Activated gamma-delta T cell treated with anti-CD3 and anti-CD28 coated beads, Interleukin-2, amount 50 U/mL, for 16 hours (primary cell): ENCODE measurements around the gene SGTA.
"Not testable (repeated sequence)": the region's sequence is repeated elsewhere in the genome, so short reads cannot be mapped to it uniquely, and the experiment has no call there.

Source experiments
- DNase-seq: peaks from one replicate; pipeline ENCODE4 v3.0.0-alpha.2; 2020; ENCODE audit warnings: low read depth

The SGTA gene

DNA sequence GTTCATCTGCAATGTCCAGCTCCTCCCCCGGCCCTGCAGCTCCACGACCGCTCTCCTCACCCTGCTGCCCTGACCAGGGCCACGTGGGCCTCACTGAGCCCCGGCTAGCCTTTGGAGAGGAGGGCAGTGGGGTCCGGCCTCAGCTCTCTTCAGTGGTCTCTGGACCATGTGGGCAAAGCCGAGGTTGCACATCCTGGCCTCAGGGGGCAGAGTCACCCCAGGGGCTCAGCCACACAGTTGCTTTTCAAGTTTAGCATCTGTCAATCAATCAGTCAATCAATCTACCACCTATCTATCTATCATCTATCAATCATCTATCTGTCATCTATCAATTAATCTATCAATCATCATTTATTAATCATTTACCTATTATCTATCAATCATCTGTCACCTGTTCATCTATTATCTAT lies 58.9 kb downstream of the SGTA start:
- DNase-seq, result no peak

DNA sequence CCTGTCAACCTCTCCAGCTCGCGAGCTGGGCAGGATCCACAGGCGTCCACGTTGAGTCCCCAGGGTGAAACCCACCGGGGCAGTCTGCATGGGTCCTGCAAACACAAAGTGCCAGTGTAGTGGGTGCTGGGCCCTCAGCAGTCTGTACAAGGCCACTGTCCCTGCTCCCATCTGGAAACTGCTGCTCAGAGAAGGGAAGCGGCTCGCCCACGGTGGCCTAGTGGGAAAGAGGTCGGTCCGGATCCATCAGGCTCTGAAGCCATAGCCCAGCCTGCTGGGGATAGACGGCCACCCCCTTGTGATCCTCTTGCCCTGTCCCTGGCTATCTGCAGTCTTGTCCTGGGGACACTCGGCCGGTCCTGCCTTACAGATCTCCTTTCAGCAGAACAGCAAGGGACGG lies 59.3 kb downstream of the SGTA start:
- no peak for DNase-seq

DNA sequence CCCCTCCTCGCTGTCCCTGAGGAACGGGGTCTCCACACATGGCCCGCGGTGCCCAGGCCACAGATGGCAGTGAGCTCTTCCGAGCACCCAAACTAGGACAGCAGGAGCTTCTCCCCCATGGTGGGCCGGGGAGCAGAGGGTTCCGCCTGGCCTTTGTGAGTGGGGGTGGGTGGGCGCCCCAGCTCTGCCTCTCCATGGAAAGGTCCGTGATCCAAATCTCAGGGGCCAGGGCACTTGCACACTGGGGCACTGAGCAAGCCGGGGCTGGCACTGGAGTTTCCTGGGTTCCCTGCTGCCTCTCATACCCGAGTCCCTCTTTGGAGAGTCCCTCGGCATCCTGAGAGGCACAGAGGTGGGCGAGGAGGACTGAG lies 59.7 kb downstream of the SGTA start:
- DNase-seq, result no peak

DNA sequence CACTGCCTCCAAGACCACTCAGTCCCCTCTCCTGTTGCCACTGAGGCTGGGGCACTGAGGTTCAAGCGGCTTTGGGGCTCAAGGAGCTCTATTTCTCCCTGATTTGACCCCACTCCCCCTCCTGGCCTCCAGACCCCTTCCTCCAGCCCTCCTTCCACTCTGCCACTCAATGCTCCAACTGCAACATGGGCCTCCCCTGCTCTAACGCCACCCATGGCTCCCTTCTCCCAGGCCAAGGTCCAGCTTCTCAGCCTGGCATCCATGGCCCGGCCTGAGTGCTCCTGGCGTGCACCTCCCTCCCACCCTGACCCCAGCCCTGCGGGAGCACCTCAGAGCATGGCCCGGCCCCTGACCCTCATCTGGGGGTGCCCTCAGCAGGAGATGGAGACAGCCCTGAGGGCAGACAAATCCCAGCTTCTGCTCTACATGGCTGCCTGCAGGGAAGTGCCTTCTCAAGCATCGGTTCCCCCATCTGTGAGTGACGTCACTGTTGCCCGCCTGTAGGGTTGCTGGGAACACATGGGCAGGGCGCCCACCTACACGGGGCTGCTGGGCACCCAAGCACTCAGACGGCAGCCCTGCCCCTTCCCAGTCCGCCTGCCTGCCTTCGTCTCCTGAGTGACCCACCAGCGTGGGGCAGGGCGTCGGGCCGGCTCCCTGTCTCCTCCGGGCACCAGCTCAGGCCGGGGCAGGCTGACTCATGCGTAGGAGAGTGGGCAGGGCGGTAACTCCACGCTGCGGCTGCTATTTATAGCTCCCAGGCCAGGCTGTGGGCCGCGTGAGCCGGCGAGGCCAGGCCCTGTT lies 60.3 kb downstream of the SGTA start:
- DNase-seq, result no peak

DNA sequence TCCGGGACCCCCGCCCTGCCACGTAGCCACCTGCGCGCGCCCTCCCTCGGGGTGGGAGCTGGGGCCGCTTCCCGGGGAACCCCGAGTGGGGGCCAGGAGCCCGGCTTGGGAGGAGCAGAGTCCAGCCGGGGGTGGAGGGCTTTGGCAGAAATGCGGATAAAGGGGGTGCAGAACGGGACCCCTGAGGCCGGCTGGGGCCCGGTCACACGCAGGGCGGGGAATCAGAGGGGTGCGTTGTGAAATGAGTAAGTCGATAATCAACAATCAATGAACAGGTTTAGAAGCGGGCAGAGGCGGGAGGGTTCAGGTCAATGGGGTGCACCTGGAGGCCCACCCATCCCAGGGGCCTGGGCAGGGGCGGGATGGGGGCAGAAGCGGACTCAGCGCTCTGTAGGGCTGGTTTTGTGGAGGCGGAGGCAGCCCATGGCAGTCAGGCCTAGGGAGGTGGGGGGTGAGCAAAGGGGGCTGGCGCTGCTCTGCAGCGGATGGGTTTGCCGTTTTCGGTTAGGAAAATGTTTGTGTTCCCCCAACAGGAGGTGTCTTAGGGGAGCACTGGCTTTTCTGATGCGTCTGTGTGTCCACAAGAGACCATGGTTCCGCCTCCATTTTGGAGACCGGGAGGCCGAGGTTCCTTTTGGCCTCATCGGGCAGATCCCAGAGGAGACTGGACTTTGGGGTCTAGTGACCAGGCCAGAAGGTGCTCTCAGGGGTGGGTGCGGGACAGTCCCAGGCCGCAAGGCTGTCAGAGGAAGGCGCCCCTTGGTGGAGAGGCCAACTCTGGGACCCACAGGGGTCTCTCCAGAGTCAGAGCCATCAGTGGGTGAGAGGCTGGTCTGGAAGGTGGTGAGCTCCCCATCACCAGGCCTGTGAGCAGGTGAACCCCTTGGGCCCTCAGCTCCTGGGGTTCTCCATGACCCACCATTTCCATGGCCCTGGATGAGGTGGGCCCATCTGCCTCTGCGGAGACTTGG lies 61.2 kb downstream of the SGTA start:
- no peak for DNase-seq

DNA sequence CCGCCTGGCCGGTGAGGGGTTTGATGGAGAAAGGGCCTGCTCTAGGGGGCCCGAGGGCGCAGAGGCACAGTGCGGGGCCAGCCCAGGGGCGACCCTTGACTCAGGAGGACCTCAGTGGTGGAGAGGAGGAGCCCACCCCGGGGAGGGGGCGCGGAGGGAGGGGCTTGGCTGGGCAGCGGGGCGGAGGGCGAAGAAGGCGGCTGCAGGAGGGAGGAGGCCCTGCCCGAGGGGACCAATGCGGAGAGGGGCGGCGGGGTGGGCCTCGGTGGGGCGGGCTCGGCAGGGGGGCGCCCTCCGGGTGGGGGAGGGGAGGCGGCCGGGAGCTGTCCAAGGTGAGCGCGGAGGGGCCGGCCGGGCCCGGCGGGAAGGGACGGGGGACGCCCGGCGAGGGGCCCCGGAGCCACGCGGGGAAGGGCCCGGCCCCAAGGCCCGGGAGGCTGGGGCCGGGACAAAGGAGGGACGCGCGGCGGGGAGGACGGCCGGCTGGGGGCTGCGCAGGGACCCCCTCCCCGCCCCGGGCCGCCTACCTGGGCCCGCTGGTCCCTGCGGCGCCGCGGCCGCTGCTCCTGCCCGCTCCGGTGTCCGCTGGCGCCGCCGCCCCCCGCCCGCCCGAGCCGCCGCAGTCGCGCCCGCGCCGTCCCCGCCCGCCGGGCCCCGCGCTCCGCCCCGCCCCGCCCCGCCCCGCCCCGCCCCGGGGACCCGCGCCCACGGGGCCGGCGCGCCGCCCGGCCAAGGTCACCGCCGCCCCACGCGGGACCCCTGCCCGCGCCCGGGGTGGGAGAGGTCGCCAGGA lies 62.1 kb downstream of the SGTA start, which contains the start of gene DIRAS1:
Gene DIRAS1 (minus strand): TSS at position 596 of the 793 bp plus-strand sequence. CDS start 3,566 bp downstream, outside the sequence.
- DNase-seq, result no peak

DNA sequence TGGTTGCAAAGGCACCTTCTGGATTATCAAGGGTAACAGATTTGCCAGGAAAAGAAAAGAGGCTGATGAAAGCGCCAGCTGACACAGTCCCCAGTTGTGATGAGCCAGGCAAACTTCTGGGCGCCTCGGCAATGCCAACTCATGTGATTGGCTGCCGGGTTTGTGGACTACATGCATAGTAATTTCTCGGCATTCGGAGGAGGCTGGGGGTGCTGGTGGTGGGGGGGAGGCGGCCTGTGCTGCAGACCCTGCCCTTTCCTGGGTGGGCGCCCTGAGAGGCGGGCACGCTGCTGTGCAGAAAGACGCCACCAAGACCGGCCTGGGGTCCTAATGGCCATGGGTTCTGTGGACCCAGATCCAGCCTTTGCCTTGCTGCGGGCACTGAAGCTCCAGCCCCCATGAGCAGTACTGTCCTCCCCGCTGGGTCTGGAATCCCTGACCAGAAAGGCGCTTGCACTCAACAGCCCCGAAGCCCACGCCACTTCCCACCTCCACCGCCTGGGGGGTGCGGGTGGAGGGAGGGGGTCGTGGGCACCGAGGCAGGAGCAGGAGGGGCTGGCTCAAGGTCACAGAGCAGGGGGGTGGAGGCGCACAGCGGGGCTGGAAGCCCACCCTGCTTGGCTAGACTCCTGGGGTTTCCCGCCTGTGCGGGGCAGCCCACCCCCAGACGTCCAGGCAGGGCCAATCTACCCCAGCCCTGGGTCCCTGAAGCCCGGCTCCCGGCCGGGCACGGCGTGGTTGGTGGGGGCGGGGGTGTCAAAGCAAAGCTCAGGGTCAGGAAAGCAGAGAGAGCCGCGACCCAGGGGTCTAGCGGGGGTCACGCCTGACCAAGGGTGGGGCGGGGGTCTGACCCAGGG lies 62.9 kb downstream of the SGTA start:
- DNase-seq, result no peak

DNA sequence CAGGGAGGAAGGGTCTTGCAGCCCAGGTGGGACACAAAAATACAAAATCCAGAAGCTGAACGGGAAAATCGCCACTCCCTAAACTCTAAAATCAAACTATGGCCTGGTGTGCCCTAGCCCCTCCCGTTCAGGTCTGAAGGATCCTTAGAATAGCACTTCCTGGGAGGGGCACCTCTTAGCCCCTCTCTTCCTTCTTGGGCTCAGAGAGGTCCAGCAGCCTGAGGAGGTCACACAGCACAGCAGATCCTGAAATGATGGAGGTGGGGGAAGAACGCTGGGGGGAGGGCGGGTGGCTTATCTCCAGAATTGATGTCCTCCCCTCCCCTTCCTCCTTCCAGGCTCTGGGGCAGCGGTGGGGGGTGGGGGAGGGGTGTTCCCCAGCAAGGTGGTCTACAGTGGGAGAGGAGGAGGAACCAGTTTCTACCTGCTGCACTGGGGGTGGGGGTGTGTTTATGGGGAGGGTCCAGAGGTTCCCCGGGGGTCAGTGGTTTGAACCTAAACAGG lies 63.8 kb downstream of the SGTA start:
- no peak for DNase-seq

DNA sequence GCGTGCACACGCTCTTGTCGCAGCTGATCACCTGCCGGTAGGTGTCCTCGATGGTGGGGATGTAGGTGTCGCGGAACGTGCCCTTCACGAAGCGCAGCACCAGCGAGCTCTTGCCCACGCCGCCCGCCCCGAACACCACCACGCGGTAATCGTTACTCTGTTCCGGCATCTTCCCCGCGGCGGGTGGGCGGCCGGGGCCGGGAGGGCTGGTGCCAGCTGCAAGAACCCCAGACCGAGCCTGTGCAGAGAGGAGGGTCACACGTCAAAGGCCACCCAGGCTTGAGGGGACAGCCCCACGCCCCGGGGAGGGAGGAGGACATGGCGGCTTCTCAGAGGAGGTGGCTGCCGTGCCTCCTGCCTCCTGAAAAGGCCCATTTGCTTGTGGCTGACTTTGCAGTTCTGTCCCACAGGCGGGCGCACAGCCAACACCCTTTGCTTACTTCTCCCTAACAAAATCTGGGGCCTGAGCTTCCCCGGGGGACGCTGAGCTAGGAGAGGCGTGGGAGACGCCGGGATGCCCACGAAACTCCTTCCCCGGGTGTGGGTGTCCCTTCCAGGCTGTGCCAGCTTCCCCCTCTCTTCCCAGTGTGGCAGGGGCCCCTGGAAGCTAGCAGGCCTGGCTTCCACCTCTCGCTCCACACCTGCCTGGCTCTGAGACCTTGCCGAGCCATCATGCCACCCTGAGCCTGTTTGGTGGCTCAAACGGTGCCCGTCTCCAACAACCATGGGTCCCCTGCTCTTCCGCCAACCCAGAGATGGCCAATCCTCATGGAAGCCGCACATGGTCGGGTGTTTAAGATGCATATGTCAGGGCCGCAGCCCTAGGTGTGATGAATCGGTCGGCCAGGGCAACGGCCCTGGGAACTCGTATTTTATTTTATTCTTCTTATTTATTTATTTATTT lies 65.2 kb downstream of the SGTA start:
- no peak for DNase-seq

DNA sequence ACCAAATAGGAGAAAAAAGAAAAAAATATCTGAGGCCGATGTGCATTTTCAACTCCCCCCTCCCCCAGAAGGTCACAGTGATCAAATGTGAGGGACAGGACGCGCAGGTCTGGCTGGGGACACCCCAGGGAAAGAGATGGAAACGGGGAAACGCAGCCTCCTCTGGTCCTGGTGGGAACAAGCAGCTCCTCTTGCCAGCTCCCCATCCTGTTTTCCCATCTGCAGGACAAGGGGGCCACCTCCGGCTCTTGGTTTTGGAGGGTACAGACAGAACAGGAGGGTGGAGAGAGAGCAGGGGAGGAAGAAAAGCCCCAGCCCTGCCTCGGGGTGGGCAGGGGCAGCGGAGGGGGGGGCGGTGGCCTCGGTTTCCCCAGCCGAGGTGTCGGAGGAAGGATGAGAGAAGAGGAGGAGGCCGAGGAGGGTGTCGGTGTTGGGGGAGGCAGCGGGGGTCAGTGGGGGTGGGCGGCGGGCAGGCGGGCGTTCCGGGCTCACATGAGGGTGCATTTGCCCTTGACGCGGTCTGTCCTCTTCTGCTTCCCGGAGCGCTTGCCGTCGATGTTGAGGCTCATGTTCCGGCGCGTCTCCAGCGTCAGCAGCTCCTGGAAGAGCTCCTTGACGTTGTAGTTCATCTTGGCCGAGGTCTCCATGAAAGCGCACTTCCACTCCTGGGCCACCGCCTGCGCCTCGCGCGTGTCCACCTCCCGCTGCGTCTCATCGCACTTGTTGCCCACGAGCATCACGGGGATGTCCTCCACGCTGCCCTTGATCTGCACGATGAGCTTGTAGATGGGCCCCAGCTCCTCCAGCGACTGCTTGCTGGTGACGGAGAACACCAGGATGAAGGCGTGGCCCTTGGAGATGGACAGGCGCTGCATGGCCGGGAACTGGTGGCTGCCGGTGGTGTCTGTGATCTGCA lies 66.1 kb downstream of the SGTA start:
- no peak for DNase-seq

DNA sequence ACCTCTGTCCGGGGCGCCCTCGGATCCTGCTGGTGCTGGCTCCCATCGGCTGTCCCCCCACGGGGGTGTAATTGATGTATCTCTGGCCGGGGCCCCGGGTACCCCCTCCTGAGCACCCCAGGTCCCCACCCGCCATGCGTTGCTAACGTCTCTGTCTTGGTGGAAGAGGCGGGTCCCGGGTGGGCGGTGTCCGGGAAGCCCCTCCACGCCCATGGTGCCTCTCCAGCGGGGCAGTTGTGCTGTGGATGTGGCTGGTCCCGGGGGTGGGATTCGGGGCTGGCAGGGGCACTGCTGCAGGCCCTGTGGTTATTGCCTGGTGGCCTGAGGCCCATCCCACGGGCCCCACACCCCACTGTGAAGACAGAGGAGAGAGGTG lies 66.8 kb downstream of the SGTA start:
- no peak for DNase-seq

DNA sequence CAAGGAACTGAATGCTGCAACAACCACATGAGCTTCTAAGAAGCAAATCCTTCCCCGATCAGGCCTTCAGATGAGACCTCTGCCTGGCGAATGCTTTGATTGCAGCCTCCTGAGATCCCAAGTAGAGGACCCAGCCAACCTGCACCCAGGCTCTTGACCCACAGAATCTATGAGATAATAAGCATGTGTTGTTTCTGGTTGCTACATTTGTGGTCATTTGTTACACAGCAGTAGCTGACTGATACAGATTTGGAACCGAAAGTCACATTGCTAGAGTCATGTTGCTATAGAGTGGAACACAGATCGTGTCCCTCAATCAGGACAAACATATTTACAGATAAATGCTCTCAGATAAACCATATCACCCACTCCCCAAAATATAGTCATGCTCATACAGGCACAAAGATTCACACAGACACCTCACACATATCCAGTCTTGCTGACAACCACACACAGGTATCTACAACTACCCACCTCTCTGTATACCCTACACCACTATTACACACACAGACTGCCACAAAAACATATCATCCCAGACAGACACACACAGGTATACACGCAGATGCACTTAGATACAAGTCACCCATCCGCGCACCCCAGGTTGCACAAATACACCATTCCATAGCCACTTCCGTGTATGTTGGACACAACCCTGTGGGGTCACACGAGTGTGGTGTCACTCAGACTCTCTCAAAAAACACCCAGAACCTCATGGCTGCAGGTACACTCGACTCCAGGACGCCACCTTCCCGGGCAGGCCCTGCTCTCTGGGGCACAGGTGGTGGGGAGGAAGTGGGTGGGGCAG lies 67.4 kb downstream of the SGTA start:
- no peak for DNase-seq

DNA sequence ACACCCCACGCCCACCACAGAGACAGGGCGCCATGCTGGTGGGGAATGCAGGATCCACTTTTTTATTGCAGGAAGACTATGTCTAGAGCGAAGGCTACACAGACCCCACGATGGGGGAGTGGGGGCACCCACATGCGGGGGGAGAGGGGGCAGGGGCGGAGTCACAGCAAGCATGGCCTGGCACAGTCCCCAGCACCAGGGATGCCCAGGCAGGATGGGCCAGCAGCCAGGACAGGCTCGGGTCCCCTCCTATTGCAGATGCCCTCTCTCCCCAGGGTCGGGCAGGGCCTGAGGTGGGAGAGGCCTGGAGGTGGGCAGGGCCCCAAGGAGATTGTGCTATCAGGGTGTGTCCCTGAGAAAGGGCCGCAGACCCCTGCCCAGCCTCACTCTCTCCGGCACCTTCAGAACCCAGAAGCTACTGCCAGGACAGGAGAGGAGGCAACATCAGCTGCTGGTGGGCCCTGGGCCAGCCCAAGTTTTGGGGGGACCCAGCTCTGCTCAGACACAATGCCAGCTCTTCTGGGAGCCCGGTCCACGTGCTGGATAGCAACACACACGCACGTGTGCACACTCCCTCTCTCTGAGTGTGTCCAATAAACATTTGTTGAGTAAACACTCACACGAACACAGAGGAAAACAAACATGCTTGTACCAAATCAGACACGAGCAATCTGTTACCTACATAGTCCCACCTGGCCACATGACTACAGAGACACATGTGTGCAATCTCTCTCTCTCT lies 68.4 kb downstream of the SGTA start:
- DNase-seq, result no peak

DNA sequence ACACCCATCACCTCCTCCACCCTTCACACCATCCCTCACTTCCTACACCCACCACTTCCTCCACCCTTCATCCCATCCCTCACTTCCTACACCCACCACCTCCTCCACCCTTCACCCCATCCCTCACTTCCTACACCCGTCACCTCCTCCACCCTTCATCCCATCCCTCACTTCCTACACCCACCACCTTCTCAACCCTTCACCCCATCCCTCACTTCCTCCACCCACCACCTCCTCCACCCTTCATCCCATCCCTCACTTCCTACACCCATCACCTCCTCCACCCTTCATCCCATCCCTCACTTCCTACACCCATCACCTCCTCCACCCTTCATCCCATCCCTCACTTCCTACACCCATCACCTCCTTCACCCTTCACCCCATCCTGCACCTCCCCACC lies 69.0 kb downstream of the SGTA start:
- not testable (repeated sequence) for DNase-seq

DNA sequence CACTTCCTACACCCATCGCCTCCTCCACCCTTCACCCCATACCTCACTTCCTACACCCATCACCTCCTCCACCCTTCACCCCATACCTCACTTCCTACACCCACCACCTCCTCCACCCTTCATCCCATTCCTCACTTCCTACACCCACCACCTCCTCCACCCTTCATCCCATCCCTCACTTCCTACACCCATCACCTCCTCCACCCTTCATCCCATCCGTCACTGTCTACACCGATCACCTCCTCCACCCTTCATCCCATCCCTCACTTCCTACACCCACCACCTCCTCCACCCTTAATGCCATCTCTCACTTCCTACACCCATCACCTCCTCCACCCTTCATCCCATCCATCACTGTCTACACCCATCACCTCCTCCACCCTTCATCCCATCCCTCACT lies 69.9 kb downstream of the SGTA start:
- DNase-seq, result not testable (repeated sequence)

DNA sequence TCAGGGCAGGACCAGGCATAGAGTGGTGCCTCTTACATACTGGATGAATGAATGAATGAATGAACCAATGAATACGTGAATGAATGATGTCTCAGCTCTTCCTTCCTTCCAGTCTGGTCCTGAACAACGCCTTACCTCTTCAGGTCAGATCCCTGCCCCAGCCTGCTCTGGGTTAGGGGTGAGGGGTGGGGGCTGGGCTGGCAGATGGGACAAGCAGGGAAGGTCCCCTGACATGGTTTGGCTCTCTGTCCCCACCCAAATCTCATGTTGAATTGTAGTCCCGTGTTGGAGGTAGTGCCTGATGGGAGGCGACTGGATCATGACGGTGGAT lies 71.2 kb downstream of the SGTA start:
- DNase-seq, result no peak

DNA sequence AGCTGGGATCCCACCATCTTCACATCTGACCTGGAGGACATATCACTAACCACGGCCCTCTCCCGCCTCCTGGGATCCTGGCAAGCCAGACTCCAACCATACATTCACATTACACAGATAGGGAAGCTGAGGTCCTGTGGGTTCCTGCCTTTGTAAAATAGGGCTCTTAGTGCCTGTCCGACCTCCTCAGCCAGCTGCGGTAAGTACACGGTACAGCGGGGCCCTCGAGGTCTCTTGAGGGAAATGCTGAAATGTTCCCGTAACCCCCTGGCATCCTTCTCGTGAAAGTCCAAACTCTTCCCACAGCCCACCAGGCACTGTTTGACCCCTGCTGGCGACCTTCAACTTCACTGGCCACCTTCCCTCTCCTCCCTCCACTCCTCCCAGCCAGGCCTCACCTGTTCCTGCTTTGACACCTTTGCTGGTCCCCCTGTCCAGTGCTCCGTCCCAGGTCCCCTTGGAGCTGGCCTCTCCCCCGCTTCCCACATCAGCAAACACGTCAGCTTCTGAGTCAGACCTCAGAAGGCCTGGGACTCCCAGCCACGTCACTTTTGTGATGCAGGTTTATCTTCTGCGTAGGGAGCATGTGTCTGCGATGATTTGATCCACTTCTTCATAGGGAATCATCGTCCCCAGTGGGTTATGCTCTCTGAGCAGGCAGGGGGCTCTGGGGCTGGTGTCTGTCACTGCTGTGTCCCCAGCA lies 71.8 kb downstream of the SGTA start:
- no peak for DNase-seq
